AG09319 (cell line): ENCODE results near the gene SIAH1.
"Not testable (repeated sequence)": the region's sequence is repeated elsewhere in the genome, so short reads cannot be mapped to it uniquely, and the experiment has no call there.

Experiments used
- DNase-seq: peaks from one replicate; pipeline ENCODE4 v3.0.0-alpha.2; 2010; ENCODE audit warnings: low read depth; ENCODE audit errors: extremely low read depth
- TF ChIP-seq, protein P1 (sequence below): IDR thresholded peaks from 2 replicates; pipeline ENCODE4 v1.5.1; 2011; ENCODE audit warnings: low read depth, mild to moderate bottlenecking, inconsistent platforms, low read length, moderate library complexity

SIAH1 gene

DNA sequence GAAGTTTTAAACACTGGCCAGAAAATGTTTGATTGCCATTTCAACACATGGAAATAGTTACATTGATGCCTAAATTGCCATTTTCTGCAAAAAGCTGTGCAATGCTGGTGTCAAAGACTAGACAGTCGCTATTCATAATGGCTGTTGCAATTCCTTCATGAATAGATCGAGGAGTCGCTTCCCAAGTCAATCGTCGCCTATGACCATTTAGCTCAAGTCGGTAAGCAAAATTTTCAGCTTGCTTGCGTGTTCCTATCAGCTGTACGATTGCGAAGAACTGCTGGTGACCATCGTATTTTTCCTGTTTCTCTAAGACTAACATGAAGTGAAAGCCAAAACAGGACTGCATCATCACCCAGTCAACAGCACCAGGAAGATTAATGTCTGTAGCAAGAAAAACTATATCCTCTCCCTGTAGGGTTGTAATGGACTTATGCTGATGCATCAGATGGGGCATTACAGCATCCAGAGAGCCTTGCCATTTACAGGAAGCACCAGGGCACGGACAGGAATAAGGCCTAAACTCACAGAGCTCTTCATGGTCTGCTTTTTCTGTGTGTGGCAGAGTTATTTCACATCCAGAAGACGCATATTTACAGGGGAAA is 23.6 kb downstream of the SIAH1 start:
- TF ChIP-seq, protein P1, sequence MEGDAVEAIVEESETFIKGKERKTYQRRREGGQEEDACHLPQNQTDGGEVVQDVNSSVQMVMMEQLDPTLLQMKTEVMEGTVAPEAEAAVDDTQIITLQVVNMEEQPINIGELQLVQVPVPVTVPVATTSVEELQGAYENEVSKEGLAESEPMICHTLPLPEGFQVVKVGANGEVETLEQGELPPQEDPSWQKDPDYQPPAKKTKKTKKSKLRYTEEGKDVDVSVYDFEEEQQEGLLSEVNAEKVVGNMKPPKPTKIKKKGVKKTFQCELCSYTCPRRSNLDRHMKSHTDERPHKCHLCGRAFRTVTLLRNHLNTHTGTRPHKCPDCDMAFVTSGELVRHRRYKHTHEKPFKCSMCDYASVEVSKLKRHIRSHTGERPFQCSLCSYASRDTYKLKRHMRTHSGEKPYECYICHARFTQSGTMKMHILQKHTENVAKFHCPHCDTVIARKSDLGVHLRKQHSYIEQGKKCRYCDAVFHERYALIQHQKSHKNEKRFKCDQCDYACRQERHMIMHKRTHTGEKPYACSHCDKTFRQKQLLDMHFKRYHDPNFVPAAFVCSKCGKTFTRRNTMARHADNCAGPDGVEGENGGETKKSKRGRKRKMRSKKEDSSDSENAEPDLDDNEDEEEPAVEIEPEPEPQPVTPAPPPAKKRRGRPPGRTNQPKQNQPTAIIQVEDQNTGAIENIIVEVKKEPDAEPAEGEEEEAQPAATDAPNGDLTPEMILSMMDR, result no peak
- no peak for DNase-seq

DNA sequence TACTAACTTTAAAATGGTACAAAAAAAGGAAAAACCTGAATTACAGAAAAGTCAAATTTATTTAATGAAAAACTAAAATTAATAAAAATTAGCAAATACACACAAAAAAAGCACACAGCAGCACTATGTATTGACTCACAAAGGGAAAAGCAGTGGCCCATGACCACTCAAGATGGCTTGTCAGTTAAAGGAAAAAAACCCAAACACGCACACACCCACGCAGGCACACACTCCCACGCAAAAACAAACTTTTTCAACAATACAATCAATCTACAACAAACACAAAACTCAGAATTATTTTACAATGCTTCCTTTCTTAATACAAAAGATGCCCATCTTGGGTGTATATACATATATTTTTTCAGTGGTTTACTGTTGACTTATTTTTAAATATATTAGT is 24.2 kb downstream of the SIAH1 start:
- DNase-seq, result no peak
- TF ChIP-seq, protein P1, result no peak

- TF ChIP-seq, protein P1, result no peak
- DNase-seq, result no peak
Observed at GRCh38 chr16:48359983-48360382, 25.2 kb downstream of the SIAH1 start.

DNA sequence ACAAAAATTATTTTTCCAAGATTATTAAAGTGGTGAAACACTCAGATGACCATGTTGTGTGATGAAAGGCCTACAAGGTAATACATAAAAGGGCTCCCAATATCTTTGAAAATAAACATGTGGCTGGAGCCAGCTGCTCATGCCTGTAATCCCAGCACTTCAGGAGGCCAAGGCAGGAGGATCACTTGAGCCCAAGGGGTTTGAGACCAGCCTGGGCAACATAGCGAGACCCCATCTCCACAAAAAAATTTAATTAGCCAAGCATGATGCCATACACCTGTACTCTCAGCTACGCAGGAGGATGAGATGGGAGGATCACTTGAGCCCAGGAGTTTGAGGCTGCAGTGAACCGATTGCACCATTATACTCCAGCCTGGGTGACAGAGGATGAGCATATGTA is 26.8 kb downstream of the SIAH1 start:
- DNase-seq, result no peak
- TF ChIP-seq, protein P1, result no peak

DNA sequence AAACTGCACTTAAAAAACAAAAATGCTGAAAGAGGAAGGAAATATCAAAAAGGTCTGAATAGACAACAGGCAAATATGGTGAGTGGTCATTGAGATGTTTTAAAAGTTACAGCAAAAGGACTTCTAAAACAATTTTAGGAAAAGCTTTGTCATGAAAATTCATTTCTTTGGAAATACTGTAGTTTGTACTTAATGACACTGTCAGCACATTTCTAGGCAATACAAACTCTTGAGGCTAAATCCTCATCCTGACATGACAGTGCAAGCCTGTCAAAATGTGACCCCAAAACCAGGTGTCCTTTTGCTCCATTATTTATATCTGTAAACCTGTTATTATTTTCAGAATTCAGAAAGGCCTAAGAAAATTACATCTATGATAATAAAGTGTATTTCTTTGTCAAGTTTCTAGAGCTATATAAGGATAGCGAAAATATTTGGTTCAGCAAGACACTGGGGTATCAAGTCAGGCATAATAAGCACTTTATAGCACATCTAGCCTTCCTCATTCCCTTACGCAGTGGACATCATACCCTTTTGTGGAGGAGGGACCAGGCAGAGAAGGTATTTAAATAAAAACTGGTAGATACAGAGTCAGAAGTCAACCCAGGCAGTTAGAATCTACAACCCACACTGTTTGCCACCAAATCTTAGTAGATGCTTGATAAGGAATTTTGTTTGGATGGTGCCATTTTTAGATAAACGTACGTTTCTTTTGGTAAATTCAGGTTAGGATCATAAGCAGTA is 28.4 kb downstream of the SIAH1 start:
- TF ChIP-seq, protein P1, result no peak
- no peak for DNase-seq

GRCh38 chr16:48354877-48355855 is 30.0 kb downstream of the SIAH1 start:
- TF ChIP-seq, protein P1, result no peak
- no peak for DNase-seq

DNA sequence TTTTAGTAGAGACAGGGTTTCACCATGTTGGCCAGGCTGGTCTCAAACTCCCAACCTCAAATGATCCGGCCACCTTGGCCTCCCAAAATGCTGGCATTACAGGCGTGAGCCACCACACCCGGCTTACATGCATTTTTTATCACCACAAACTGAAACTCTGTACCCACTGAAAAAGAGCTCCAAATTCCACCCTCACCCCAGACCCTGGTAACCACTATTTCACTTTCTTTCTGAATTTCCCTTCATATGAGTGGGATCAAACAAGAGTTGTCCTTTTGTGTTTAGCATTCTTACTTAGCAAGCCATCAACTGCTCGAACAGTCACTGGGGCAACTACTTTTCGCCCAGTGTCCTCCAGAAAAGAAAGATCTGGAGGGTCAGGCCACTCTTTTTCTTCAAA is 30.8 kb downstream of the SIAH1 start:
- not testable (repeated sequence) for DNase-seq
